Effector memory CD4-positive, alpha-beta T cell (primary cell): Measurements from ENCODE around the gene AGBL1.

Source experiments
- DNase-seq, 3 donors: peaks; one replicate each; pipeline ENCODE4 v3.0.0-alpha.2; 2020
- H3K27ac ChIP-seq: 2 replicates; pipeline ENCODE4 v1.7.0; 2013; ENCODE audit warnings: mild to moderate bottlenecking, low read length, moderate library complexity; ENCODE audit not compliant: insufficient read depth, poor library complexity, severe bottlenecking
- H3K27me3 ChIP-seq: replicated peaks from 2 replicates; pipeline ENCODE4 v1.7.0; 2013; ENCODE audit warnings: mild to moderate bottlenecking, low read length; ENCODE audit not compliant: insufficient read depth, control insufficient read depth, poor library complexity, severe bottlenecking
- H3K36me3 ChIP-seq: 2 replicates; pipeline ENCODE4 v1.7.0; 2013; ENCODE audit warnings: mild to moderate bottlenecking, low read length, moderate library complexity; ENCODE audit not compliant: control insufficient read depth, insufficient read depth
- H3K4me1 ChIP-seq: 2 replicates; pipeline ENCODE4 v1.7.0; 2013; ENCODE audit warnings: low read length, mild to moderate bottlenecking; ENCODE audit not compliant: control insufficient read depth, insufficient read depth, poor library complexity, severe bottlenecking
- H3K4me3 ChIP-seq: 2 replicates; pipeline ENCODE4 v1.7.0; 2013; ENCODE audit warnings: low read length, low read depth, mild to moderate bottlenecking; ENCODE audit not compliant: insufficient read depth, poor library complexity, severe bottlenecking
- H3K9me3 ChIP-seq: 2 replicates; pipeline ENCODE4 v1.7.0; 2013; ENCODE audit warnings: mild to moderate bottlenecking, low read length, moderate library complexity; ENCODE audit not compliant: control insufficient read depth

Gene AGBL1

GRCh38 chr15:86765281-86765680 is 685.6 kb downstream of the AGBL1 start:
- H3K27me3 ChIP-seq, result no peaks in the 10 kb centered on the region
- H3K4me3 ChIP-seq, result no peak overlapping the region
- DNase-seq, result no peak
- H3K36me3 ChIP-seq, result no peaks in the 10 kb centered on the region
- H3K27ac ChIP-seq, result no peak overlapping the region
- H3K9me3 ChIP-seq, result no peaks in the 10 kb centered on the region
- no peaks in the 10 kb centered on the region for H3K4me1 ChIP-seq

- Histone ChIP-seq H3K4me1 (no peaks in the 10 kb centered on the region), H3K4me3 (no peak overlapping the region), H3K27me3 (no peaks in the 10 kb centered on the region), H3K36me3 (no peaks in the 10 kb centered on the region), H3K9me3 (no peaks in the 10 kb centered on the region), H3K27ac (no peak overlapping the region)
- no peak for DNase-seq
Measured at GRCh38 chr15:86772369-86773059, 692.8 kb downstream of the AGBL1 start.

GRCh38 chr15:86773736-86774135 is 694.1 kb downstream of the AGBL1 start:
- Histone ChIP-seq H3K36me3 (no peaks in the 10 kb centered on the region), H3K4me3 (no peak overlapping the region), H3K9me3 (no peaks in the 10 kb centered on the region), H3K27ac (no peak overlapping the region), H3K4me1 (no peaks in the 10 kb centered on the region), H3K27me3 (no peaks in the 10 kb centered on the region)
- DNase-seq, result no peak

GRCh38 chr15:86776145-86776544 is 696.5 kb downstream of the AGBL1 start:
- no peak for DNase-seq
- Histone ChIP-seq H3K9me3 (no peaks in the 10 kb centered on the region), H3K4me3 (no peak overlapping the region), H3K4me1 (no peaks in the 10 kb centered on the region), H3K27me3 (no peaks in the 10 kb centered on the region), H3K36me3 (no peaks in the 10 kb centered on the region), H3K27ac (no peak overlapping the region)

GRCh38 chr15:86796521-86796920 is 716.9 kb downstream of the AGBL1 start:
- H3K9me3 ChIP-seq, result no peaks in the 10 kb centered on the region
- no peaks in the 10 kb centered on the region for H3K27me3 ChIP-seq
- no peaks in the 10 kb centered on the region for H3K4me1 ChIP-seq
- no peak overlapping the region for H3K4me3 ChIP-seq
- H3K27ac ChIP-seq, result no peak overlapping the region
- no peaks in the 10 kb centered on the region for H3K36me3 ChIP-seq
- DNase-seq, result no peak

GRCh38 chr15:86797135-86797534 is 717.5 kb downstream of the AGBL1 start:
- Histone ChIP-seq H3K27ac (no peak overlapping the region), H3K9me3 (no peaks in the 10 kb centered on the region), H3K36me3 (no peaks in the 10 kb centered on the region), H3K27me3 (no peaks in the 10 kb centered on the region), H3K4me3 (no peak overlapping the region), H3K4me1 (no peaks in the 10 kb centered on the region)
- no peak for DNase-seq

GRCh38 chr15:86799226-86799625 is 719.6 kb downstream of the AGBL1 start:
- Histone ChIP-seq H3K4me1 (no peaks in the 10 kb centered on the region), H3K36me3 (no peaks in the 10 kb centered on the region), H3K4me3 (no peak overlapping the region), H3K27me3 (no peaks in the 10 kb centered on the region), H3K9me3 (no peaks in the 10 kb centered on the region), H3K27ac (no peak overlapping the region)
- DNase-seq, result no peak

GRCh38 chr15:86802244-86802643 is 722.6 kb downstream of the AGBL1 start:
- DNase-seq, result no peak
- no peaks in the 10 kb centered on the region for H3K9me3 ChIP-seq
- no peaks in the 10 kb centered on the region for H3K27me3 ChIP-seq
- no peak overlapping the region for H3K27ac ChIP-seq
- H3K4me1 ChIP-seq, result no peaks in the 10 kb centered on the region
- no peaks in the 10 kb centered on the region for H3K36me3 ChIP-seq
- no peak overlapping the region for H3K4me3 ChIP-seq

- H3K36me3 ChIP-seq, result no peaks in the 10 kb centered on the region
- no peak for DNase-seq
- H3K27ac ChIP-seq, result no peak overlapping the region
- no peaks in the 10 kb centered on the region for H3K4me1 ChIP-seq
- no peaks in the 10 kb centered on the region for H3K27me3 ChIP-seq
- H3K9me3 ChIP-seq, result no peaks in the 10 kb centered on the region
- no peak overlapping the region for H3K4me3 ChIP-seq
Measured at GRCh38 chr15:86804406-86804805, 724.7 kb downstream of the AGBL1 start.

GRCh38 chr15:86810329-86810728 is 730.7 kb downstream of the AGBL1 start:
- no peaks in the 10 kb centered on the region for H3K27me3 ChIP-seq
- no peak overlapping the region for H3K4me3 ChIP-seq
- no peaks in the 10 kb centered on the region for H3K36me3 ChIP-seq
- DNase-seq, result no peak
- H3K4me1 ChIP-seq, result no peaks in the 10 kb centered on the region
- H3K9me3 ChIP-seq, result no peaks in the 10 kb centered on the region
- H3K27ac ChIP-seq, result no peak overlapping the region
